CD4-positive, alpha-beta T cell treated with Interferon gamma for 1 hour (primary cell): ENCODE measurements around the gene CCL16.
A peak's percentile ranks its signal among the peaks of the same experiment; 100 is the strongest.
"Not testable (repeated sequence)": the region's sequence is repeated elsewhere in the genome, so short reads cannot be mapped to it uniquely, and the experiment has no call there.

Experiments used
- DNase-seq: peaks from one replicate; pipeline ENCODE4 v3.0.0-alpha.2; 2020

The CCL16 gene, protein sequence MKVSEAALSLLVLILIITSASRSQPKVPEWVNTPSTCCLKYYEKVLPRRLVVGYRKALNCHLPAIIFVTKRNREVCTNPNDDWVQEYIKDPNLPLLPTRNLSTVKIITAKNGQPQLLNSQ

DNA sequence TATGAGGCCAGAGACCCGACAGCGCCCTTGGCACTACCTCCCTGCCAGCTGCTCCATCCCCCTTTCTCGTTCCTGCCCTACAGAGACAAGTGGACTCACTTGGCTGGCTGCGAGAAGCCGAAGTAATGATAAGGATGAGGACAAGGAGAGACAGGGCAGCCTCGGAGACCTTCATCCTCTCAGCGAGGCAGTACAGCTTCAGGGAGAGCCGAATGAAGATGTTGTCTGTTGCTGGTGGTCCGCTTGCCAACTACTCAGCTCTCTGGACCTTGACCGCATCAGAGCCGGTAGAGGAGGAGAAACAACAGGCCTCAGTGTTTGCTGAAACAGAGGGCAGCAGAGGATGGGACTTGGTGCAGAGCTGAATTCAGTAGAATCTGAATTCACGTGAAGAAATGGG is at the start of gene CCL16:
Gene CCL16 (minus strand): TSS at position 252 of the 400 bp plus-strand sequence. CDS start 77 bp downstream, at position 175.
- no peak for DNase-seq

DNA sequence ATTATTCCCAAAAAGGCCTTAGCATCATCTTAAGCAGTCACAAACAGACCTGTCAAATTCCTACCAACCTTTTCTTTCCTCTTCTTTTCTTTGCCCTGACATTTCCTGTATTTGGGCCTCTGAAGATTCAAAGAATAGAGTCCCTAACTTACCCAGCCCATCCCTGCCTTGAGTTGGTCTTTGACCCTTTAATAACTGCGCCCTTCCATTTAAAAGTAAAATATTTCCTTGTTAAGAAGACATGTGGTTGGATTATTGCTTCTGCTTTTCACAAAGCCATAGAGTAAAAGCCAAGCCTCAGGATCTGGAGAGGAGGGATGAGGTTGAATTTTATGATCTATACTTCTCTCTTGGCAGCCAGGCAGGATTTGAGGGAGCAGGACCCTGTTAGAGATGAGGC is 49.7 kb upstream of the CCL16 start:
- DNase-seq, result no peak

DNA sequence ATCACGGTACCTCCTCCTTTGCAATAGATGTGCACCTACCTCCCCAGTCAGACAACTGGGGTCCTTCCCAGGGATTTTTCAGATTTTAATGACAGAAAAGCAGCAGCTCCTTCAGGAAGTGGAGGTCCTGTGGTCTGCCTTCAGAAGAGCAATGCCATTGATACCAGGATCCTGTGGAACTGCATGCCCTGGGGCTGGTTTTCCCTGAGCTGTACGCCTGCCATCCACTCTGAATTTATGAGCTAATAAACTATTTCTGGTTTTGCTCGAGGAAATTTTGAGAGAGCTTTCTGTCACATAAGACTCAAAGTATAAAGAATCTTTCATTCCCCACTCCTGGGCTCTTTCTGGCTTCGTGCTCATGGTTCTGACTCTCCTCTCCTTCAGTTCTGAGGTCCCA is 46.5 kb upstream of the CCL16 start:
- no peak for DNase-seq

DNA sequence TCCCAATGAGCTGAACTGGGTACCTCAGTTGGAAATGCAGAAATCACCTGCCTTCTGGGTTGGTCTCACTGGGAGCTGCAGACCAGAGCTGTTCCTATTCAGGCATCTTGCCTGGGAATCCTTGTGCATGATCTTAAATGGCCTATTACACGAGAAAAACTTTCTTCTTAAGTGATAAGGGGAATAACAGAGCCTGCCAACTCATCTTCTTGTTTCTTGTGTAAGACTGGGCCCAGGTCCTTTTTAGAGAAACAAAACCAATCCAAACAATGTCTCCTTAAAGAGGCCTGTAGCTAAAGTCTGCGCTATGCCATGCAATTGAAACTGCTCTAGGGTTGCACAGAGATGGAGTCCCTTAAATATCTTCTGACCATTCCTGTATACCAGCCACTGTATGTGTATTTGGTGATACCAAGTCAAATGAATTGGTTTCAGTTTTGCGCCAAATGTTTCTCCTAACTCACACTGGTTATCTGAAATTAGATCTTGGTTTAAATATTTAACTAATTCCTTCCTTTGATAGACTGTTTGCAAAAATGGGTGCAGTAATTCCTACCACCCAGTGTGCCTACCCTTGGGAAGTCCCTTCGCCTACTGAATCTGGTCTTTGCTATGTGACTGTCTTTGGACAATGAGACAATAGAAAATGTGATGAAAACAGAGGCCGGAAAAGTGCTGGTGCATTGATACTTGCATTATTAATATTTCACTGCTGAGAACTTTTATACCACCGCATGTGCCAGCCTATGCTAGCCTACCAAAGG is 43.0 kb upstream of the CCL16 start:
- DNase-seq, result no peak

DNA sequence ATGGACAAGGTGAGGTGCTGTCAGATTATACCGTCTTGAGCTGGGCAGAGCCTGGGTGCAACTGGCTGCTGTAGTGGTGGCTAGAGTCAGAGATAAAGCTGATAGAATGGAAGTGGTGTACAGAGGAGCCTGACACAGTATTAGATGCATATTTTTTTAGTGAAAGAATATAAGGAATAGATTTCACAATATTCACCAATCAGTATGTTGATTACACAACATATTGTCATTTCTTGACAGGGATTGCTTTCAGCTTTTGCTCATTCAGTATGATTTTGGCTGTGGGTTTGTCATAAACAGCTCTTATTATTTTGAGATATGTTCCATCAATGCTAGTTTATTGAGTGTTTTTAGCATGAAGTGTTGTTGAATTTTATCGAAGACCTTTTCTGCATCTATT is 38.1 kb upstream of the CCL16 start:
- DNase-seq, result no peak

DNA sequence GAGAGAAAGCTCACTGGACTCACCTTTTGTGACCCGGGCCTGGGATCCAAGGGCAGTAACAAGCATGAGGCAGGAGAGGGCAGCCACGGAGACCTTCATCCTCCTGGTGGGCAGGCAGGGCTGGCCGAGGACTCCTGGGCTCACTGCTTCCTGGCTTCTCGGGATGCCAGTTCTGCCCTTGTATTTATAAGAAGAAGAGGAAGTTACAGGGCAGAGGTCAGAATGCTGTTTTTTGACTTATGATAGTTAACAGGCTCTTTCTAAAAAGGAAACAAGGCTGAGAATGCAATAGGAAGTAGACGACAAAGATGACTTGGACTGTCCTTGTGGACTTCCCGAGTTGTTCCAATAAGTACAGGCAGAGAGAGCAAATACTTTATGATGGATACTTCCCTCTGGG is 36.5 kb upstream of the CCL16 start, which contains the start of gene CCL23:
Gene CCL23 (minus strand): TSS at position 174 of the 400 bp plus-strand sequence. CDS start 75 bp downstream, at position 99.
- peak; percentile 3 for DNase-seq

DNA sequence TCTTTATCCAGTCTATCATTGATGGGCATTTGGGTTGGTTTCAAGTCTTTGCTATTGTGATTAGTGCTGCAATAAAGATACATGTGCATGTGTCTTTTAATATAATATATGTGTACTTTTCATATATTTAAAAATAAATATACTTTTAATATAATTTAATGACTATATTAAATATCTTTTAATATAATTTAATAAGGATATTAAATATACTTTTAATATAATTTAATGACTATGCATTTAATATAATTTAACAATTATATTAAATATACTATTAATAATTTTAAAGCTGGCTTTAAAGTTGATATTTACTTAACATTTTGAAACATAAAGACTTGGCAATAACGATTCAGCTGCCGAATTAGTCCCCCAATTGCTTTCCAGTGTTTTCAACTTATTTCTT is 35.3 kb upstream of the CCL16 start:
- DNase-seq, result no peak

DNA sequence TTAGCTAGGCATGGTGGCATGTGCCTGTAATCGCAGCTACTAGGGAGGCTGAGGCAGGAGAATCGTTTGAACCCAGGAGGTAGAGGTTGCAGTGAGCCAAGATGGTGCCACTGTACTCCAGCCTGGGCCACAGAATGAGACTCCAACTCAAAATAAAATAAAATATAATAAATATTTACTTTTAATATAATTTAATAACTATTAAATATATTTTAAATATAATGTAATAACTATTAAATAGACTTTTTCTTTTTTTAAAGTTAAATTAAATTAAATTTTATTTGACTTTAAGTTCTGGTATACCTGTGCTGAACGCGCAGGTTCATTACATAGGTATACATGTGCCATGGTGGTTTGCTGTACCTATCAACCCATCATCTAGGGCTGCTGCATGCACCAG is 34.6 kb upstream of the CCL16 start:
- not testable (repeated sequence) for DNase-seq

DNA sequence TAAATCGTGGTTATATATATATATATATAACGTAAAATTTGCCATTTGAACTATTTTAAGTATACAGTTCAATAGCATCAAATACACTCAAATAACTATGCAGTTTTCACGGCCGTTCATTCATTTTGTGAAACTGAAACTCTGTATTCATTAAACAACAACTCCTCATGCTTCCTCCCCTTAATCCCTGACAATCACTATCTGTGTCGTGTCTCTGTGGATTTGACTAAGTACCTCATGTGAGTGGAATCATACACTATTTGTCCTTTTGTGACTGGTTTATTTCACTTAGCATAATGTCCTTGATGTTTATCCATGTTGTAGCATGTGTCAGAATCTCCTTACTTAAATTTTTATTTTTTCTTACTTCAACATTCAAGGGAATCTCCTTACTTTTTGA is 33.6 kb upstream of the CCL16 start:
- DNase-seq, result no peak

DNA sequence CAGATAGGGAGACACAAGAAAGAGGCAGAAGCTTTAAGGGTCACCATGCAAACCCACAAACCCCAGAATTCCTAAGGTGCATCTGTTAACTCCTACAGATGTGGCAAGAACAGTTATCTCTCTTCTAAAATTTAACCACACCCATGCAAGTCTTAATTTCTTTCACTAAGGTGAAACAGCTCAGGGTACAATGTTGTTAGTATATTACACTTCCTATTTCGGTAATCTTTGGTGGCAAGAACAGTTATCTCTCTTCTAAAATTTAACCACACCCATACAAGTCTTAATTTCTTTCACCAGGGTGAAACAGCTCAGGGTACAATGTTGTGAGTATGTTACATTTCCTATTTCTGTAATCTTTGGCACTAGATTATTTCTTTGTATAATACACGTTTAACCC is 29.9 kb upstream of the CCL16 start:
- DNase-seq, result no peak

DNA sequence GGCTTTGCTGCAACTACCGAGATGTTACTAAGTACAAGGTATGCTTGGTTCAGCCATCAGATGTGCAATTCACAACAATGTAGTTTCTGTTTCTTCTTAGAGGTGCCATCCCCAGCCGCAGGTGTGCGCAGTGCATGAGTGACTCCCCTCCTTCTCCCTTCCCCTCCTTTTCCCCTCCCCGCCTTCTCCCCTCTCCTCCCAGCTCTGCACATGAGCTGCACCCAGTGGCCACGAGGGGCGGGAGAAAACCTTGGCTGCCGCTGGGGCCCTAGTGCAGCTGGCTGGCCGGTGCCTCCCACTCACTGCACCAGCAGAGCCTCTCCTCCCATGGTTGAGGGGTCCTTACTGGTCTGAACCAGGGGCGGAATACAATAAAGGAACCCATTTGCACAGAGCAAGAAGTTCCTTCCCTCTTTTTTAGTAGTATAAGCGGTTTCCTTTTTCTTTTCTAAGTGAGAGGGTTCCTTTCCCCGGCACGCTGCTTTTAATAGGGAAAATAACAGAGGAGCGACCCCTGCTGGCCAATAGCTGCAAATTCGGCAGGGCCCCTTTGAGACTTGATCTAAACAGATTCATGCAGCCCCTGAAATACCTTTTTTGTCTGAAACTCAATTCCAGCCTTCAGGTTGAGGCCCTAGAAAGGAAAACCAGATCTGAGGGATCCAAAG is 27.8 kb upstream of the CCL16 start:
- DNase-seq, result peak; percentile 4

DNA sequence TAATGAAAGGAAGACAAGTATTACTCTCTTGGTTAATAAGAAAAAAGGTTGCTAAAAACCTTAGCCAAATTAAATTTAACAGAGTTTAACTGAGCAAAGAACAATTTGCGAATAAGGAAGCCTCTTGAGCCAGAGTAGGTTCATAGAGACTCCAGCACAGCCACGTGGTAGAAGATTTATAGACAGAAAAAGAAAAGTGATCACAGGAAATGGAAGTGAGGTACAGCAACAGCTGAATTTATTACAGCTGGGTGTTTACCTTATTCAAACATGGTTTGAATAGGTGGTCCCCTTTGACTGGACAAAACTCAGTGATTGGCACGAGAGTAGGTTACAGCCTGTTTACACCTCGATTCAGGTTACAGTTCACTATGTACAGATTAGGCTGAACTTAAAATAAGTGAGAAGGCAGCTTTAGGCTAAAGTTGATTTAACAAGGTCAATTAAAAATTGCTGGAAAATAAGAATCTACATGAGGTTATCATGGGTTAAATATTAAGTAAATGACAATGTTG is 23.4 kb upstream of the CCL16 start:
- no peak for DNase-seq

DNA sequence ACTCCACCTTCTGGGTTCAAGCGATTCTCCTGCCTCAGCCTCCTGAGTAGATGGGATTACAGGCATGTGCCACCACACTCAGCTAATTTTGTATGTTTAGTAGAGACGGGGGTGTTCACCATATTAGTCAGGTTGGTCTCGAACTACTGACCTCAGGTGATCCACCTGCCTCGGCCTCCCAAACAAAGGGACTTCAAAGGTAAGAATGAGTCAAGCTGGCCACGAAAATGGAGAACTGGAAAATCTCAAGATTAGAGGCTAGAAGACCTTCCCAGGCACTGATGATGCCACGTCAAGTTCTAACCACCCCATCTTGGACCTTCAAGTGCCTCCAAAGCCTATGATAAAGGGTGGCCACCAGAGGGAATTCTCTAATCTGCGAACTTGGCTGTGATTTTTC is 21.3 kb upstream of the CCL16 start:
- no peak for DNase-seq

DNA sequence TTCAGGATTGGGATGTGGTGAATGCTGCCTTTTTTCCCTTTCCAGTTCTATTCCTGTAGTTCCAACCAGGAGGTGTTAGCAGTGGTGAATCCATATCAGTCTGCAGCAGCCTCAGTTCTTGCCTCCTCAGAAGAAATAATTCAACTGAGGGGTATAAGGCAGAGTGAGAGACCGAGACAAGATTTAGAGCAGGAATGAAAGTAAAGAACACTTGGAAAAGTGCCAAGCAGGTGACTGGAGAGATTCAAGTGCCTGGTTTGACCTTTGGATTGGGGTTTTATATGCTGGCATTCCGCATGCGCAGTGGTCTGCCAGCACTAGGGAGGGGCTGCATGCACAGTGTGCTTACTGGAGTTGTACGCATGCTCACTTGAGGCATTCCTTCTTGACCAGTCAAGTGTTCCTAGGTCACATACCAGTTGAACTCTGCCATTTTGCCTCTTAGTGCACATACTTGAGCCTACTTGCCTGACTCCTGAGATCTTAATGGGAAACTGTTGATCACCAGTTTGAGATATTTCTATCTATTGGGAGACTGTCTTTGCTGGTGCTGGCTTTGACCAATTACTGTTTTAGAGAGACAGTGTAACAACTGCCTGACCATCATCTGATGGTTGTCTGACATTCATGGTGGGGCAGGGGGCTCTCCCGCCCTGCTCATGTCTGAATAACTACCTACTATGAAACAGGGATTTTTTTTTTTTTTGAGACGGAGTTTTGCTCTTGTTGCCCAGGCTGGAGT is 20.7 kb upstream of the CCL16 start:
- DNase-seq, result no peak

DNA sequence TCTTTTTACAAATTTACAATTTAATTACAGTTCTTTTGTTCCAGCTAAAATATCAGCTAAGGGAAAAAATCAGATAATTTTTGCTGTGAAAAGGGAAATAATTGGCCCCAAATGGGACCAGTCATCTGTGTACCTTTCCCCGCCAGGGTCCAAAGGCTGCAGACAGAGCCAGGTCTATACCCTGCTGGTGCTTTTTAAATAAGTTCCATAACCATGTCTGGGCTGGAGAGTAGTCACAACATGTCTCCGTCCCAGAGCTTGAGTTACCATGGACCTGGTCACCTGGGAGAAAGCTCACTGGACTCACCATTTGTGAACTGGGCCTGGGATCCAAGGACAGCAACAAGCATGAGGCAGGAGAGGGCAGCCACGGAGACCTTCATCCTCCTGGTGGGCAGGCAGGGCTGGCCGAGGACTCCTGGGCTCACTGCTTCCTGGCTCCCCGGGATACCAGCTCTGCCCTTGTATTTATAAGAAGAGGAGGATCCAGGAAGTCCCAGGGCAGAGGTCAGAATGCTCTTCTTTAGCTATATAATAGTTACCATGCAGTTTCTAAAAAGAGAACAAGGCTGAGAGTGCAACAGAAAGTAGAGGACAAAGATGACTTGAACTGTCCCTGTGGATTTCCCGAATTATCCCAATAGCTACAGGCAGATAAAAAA is 19.9 kb upstream of the CCL16 start, which contains the start of gene CCL15:
Gene CCL15 (minus strand): TSS at position 444 of the 662 bp plus-strand sequence. CDS start 61 bp downstream, at position 383.
- DNase-seq, result no peak

DNA sequence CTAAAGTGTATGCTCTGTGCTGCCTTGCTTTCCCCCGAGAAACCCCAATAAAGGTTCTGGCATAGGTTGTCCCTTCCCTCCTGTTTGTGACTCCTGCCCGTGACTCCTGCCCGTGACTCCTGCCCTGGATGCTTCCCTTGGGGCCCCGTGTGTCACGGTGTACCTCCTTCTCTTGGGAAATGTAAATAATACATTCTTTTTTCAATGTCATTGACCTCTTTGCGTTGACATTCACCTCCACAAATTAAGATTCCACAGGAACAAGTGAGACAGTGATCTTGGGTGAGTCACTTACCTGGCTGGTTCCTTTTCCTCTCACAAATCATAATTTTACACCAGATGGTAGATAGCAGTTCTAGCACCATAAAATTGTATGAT is 19.4 kb upstream of the CCL16 start:
- no peak for DNase-seq

DNA sequence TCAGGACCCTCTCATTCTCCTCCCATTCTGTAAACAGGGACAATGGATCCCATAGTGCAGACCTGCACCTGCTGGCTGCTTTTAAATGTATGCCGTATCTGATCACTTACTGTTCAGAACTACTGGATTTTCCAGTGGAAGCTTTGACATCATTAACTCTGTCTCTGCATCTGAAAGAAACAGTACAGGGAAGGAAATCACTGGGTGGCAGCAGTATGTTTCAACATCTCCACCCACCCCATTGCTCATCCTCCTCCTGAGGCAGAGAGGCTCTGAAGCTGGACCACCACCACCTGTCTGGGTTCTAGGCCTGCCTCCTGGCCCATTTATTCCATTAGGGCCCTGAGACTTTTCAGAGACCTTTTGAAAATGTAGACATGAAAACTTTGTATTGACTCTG is 17.5 kb upstream of the CCL16 start:
- no peak for DNase-seq

DNA sequence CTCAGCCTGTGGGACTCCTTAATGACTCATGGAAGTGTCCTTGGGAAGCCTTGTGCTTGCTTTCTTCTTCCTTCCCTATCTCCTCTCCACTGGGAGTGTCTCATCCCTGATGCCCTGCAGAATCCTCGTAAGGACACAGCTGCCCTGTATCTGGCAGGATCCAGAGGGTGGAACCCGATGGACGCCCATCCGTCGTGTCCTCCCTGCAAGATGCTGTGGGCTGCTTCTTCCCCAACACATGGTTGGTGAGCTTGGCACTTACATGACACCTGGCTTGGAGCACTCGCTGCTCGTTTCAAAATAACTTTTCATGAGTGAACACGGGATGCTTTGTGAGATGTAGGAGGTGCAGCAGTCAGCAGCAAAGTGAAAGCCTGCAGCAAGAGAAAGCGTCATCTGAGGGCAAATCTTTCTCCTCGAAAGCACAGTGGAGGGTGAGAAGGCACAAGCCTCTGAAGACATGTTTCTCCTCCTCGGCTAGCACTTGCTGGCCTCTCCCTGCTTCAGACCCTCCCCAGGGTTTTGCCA is 16.8 kb upstream of the CCL16 start:
- no peak for DNase-seq

DNA sequence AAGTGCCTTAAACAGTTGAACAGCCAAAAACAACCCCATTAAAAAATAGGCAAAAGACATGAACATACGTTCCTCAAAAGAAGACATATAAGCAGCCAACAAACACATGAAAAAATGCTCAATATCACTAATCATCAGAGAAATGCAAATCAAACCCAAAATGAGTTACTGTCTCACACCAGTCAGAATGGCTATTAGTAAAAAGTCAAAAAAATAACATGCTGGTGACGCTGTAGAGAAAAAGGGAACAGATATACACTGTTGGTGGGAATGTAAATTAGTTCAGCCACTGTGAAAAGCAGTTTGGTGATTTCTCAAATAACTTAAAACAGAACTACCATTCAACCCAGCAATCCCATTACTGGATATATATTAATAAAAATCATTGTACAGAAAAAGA is 14.0 kb upstream of the CCL16 start:
- not testable (repeated sequence) for DNase-seq

DNA sequence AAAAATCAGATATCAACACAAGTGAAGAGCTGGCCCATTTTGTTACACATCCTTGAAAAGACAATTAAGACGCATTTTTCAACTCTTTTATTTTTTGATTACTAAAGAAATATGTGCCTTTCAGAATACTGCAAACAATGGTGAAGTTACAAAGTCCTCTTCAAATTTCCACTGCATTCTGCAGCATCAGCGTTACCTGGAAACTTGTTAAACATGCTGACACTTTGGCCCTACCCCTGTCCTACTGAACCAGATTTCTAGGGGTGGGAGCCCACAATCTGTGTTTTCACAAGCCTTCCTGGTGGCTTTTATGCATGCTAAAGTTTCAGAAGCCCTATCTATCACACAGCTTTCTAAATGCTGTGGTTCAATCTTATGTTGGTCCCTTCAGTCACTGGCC is 9.8 kb upstream of the CCL16 start:
- DNase-seq, result no peak

DNA sequence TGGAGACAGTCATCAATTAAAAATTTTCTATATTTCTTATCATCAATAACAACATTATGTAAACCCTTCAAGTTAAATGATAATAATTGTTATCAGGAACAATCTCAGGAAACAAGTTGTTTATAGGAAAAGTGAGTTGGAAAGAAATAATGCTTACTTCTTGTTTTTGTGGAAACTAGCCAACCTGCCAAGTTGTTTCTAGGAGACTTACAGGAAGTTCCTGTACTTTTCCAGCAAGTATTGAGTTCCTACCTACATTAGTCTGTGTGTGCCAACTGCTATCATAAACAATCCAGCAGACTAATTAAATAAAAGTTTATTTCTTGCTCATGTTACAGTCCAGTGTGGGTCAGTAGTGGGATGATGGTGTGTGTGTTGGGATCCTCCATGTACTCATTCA is 6.9 kb upstream of the CCL16 start:
- no peak for DNase-seq

DNA sequence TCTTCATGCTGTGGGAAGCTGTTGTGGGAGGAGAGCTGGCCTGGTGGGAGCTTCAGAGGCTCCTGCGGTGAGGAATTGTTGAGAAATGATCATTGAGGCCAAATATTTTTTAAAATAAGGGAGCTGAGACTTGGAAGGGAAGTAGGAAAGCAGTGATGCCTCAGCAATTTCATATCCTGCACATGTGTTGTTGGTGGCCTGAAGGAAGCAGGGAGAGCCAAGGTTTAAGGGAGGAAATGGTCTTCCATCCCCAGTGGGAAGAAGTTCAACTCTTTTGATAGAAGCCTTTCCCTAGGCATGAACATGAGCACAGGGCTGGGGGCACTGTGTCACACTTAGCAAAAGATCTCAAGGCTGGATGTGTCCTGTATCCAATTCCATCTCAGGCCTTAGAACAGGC is 5.3 kb upstream of the CCL16 start, which contains the start of gene CCL14:
Gene CCL14 (minus strand): TSS at position 87 of the 400 bp plus-strand sequence. CDS start 80 bp downstream, at position 7.
- DNase-seq, result no peak
